Activated CD4-positive, alpha-beta T cell treated with anti-CD3 and anti-CD28 coated beads, Interleukin-2, amount 10 ng/mL, durations not matched to agents 24 days and 14 days (primary cell): ENCODE measurements around the gene EXOSC5. TPM values are rescaled to one million over a fixed set of nuclear protein-coding genes. Genes with fewer than 3 reads are reported as not detected.
"Not testable (repeated sequence)": the region's sequence is repeated elsewhere in the genome, so short reads cannot be mapped to it uniquely, and the experiment has no call there.

Source experiments
- DNase-seq: peaks from one replicate; pipeline ENCODE4 v3.0.0; 2022
- H3K27ac Mint-ChIP-seq: one replicate; pipeline ENCODE4 v1.8.0; 2022; ENCODE audit warnings: mild to moderate bottlenecking, mixed read lengths
- H3K27me3 Mint-ChIP-seq: one replicate; pipeline ENCODE4 v1.8.0; 2022; ENCODE audit warnings: mixed read lengths
- H3K36me3 Mint-ChIP-seq: one replicate; pipeline ENCODE4 v1.8.0; 2022; ENCODE audit warnings: low read depth, mild to moderate bottlenecking, mixed read lengths
- H3K4me1 Mint-ChIP-seq: one replicate; pipeline ENCODE4 v1.8.0; 2021; ENCODE audit warnings: mixed read lengths
- H3K4me3 Mint-ChIP-seq: one replicate; pipeline ENCODE4 v1.8.0; 2022; ENCODE audit warnings: mild to moderate bottlenecking, moderate library complexity, mixed read lengths
- H3K9me3 Mint-ChIP-seq: one replicate; pipeline ENCODE4 v1.8.0; 2021; ENCODE audit warnings: mixed read lengths
- intact Hi-C: fragments of 100-400 bp; cut with micrococcal nuclease; formaldehyde crosslinking; loops from one replicate; pipeline ENCODE4 v1.15.1; 2023
- total RNA-seq: library from RNA; stranded (reverse); gene quantifications from 2 replicates; pipeline ENCODE4 v1.2.3, GENCODE V29; 2022

The EXOSC5 gene
- total RNA-seq, 1 donor from 2014 or later = 69.2 TPM

DNA sequence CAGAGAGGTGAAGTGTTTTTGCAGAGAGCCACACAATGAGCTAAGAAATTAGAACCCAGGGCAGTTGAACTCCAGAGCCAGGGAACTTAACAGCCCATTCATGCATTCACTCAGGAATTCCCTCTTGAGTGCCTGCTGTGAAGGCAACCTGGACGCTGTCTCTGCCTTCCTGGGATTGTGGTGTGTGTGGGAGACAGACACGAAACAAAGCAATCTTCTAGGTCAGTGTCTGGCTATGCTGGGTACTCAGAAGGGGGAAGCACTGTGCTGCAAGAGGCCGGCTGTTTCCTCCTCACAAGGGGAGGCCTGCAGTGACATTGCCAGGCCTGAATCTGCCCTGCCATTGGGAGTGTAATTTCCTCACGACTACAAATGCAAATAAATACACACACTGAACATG, 10.1 kb upstream of the EXOSC5 start:
- no peak overlapping the region for H3K4me3 Mint-ChIP-seq
- intact Hi-C loops = no loop called here
- H3K9me3 Mint-ChIP-seq = no peaks in the 10 kb centered on the region
- H3K27me3 Mint-ChIP-seq = no peaks in the 10 kb centered on the region
- H3K27ac Mint-ChIP-seq = no peak overlapping the region
- H3K4me1 Mint-ChIP-seq = peaks cover 5% of the 10 kb centered on the region
- DNase-seq = no peak
- H3K36me3 Mint-ChIP-seq = peaks cover 3% of the 10 kb centered on the region

DNA sequence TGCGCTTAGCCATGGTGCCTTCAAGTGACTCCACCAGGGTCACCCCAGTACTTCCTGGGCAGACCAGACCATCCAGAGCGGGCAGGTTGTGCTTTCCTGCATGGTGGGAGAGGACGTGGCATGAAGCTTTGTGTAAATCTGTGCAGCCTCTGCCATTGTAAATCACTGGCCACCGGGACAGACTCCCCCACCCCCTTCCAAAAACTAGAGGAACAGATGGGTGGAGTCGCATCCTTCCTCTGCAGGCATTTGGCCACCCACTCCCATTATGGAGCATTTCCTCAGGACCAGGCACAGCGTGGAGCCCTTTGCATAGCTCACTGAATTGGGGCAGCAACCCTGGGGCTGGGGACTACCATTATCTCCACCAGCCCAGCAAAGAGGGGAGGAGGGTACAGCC, 8.6 kb upstream of the EXOSC5 start:
- no peak overlapping the region for H3K4me3 Mint-ChIP-seq
- no peak for DNase-seq
- no peaks in the 10 kb centered on the region for H3K9me3 Mint-ChIP-seq
- H3K27me3 Mint-ChIP-seq = no peaks in the 10 kb centered on the region
- peaks cover 9% of the 10 kb centered on the region for H3K4me1 Mint-ChIP-seq
- intact Hi-C loops = no loop called here
- H3K27ac Mint-ChIP-seq = no peak overlapping the region
- H3K36me3 Mint-ChIP-seq = no peaks in the 10 kb centered on the region

DNA sequence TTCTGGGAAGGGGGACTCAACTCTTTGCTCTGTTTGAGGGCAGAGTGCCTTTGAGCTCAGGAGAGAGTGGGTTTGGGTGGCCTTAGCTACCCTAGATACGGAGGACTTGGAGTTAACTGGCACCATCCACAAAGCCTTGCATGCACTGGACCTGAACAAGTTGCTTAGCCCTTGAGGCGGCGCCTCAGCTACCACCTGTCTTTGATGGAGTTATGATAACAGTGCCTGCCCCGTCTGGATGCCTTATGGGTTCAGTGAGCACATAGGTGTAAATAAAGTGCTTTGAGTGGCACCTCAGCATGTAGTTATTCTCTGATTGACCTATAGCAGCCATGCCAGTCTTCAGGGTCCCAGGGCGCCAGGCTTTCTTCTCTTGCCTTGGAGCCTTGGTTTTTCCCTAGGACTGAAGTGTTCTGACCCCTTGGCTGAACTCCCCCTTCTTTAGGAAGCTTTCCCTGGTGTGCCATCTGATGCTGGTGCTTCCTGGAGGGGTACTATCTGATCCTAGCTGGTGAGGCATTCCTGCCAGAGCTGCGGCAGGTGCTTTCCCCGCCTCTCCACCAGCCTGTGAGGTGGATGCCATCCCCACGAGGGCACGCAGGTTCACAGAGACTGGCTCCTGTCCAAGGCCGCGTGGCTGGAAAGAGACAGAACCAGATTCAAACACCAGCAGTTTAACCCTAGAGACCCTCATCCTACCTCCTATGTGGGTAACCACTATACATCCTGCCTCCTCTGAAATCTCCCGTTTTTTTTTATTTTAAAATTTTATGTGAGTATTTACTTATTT, 6.2 kb upstream of the EXOSC5 start:
- no peak for DNase-seq
- Mint-ChIP-seq H3K36me3 (no peaks in the 10 kb centered on the region), H3K4me3 (no peak overlapping the region), H3K27me3 (no peaks in the 10 kb centered on the region), H3K27ac (no peak overlapping the region), H3K4me1 (peaks cover 15% of the 10 kb centered on the region), H3K9me3 (no peaks in the 10 kb centered on the region)
- intact Hi-C loops = no loop called here

DNA sequence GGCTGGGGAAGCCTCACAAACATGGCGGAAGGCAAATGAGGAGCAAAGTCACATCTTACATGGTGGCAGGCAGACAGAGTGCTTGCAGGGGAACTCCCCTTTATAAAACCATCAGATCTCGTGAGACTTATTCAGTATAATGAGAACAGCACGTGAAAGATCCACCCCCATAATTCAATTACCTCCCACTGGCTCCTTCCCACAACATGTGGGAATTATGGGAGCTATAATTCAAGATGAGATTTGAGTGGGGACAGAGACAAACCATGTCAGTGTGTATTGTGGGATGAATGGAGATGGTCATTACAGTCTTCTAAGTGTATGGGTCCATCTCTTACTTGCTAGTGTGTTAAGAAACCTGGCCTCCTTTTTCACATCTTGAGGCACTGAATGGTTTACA, 4.9 kb upstream of the EXOSC5 start:
- Mint-ChIP-seq H3K27me3 (no peaks in the 10 kb centered on the region), H3K4me3 (no peak overlapping the region), H3K36me3 (peaks cover 5% of the 10 kb centered on the region), H3K4me1 (peaks cover 28% of the 10 kb centered on the region), H3K9me3 (no peaks in the 10 kb centered on the region), H3K27ac (no peak overlapping the region)
- intact Hi-C loops = no loop called here
- DNase-seq = no peak

DNA sequence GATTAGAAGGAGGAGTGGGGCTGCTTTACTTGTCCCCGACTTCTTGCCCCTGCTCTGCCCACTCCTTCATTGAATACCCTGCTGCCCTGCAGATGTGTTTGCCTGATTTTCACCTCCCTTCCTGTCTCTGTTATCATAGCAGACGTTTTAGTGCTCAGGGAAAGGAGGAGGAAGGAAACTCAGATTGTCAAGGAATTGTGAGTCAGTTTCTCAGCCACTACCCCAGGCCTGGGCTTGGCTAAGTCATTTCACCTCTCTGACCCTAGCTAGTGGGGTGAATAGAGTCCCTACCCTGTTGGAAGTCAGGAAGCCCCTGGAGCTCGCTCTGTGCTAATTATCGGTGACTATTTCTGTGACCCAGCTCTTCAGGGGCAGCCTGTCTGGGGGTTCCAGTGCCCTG, 4.3 kb upstream of the EXOSC5 start:
- intact Hi-C loops = no loop called here
- Mint-ChIP-seq H3K36me3 (peaks cover 6% of the 10 kb centered on the region), H3K27me3 (no peaks in the 10 kb centered on the region), H3K9me3 (no peaks in the 10 kb centered on the region), H3K4me3 (no peak overlapping the region), H3K27ac (no peak overlapping the region), H3K4me1 (peaks cover 29% of the 10 kb centered on the region)
- DNase-seq = no peak

DNA sequence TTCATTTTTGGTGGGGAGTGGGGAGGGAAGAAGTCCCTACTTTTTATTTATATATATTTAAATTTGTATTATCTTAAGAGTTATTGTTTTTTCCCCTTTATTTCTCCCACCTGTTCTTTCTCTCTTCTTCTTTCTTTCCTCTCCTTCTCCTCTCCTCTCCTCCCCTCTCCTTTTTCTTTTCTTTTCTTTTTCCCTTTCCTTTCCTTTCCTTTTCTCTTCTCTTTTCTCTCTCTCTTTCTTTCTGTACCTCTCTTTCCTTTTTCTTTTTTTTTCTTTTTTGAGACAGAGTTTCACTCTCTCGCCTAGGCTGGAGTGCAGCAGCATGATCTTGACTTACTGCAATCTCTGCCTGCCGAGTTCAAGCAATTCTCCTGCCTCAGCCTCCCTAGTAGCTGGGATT, 2.4 kb upstream of the EXOSC5 start:
- DNase-seq = no peak
- peak overlapping the region; percentile 53 for H3K27ac Mint-ChIP-seq
- peaks cover 15% of the 10 kb centered on the region for H3K36me3 Mint-ChIP-seq
- no peaks in the 10 kb centered on the region for H3K27me3 Mint-ChIP-seq
- H3K9me3 Mint-ChIP-seq = no peaks in the 10 kb centered on the region
- intact Hi-C loops = loop anchor here (5.0 kb wide), 1 partner anchor 787 kb away; no protein-coding TSS in a partner anchor
- H3K4me1 Mint-ChIP-seq = peaks cover 39% of the 10 kb centered on the region
- H3K4me3 Mint-ChIP-seq = peak overlapping the region; percentile 68

DNA sequence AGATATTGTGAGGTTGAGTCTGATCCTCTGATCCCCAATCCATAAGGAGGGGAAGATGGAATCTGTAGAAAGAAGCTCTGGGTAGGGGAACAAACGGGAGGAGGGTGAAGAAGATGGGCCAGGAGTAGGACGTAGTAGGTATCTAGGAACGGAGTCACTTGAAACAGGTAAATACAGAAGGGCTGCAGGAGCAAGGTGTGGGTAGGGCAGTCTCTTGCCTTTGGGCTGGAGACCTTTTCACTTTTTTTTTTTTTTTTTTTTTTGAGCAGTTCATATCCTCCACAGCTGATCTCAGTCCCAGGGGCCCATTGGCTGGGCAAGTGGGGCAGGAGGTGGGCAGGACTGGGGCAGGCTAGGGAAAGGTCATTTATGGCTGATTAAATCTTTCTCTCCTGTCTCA, 1.9 kb upstream of the EXOSC5 start:
- Mint-ChIP-seq H3K9me3 (no peaks in the 10 kb centered on the region), H3K4me3 (peak overlapping the region; percentile 99), H3K27me3 (no peaks in the 10 kb centered on the region), H3K36me3 (peaks cover 15% of the 10 kb centered on the region), H3K4me1 (peaks cover 39% of the 10 kb centered on the region), H3K27ac (no peak overlapping the region)
- DNase-seq = no peak
- intact Hi-C loops = loop anchor here (5.0 kb wide), 1 partner anchor 787 kb away; no protein-coding TSS in a partner anchor

DNA sequence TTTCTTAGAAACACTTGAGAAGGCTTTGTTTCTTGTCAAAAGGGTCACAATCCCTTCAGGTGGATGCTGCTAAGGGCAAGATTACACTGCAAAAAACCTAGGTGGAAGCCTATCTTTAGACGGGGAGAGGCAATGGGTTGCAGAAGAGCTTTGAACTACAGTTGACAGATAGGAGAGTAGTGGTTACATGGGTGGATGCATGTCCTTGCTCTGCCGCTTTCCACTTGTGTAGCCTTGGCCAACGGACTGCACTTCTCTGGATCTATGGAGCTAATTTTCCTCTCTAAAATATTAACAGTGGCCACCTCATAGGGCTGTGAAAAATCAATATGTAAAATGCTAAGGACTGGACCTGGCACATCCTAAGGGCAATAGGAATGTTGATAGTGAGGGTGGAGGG, 1.4 kb upstream of the EXOSC5 start:
- Mint-ChIP-seq H3K27ac (no peak overlapping the region), H3K9me3 (no peaks in the 10 kb centered on the region), H3K36me3 (peaks cover 15% of the 10 kb centered on the region), H3K4me3 (peak overlapping the region; percentile 99), H3K27me3 (no peaks in the 10 kb centered on the region), H3K4me1 (peaks cover 39% of the 10 kb centered on the region)
- intact Hi-C loops = loop anchor here (5.0 kb wide), 1 partner anchor 786 kb away; no protein-coding TSS in a partner anchor
- no peak for DNase-seq

DNA sequence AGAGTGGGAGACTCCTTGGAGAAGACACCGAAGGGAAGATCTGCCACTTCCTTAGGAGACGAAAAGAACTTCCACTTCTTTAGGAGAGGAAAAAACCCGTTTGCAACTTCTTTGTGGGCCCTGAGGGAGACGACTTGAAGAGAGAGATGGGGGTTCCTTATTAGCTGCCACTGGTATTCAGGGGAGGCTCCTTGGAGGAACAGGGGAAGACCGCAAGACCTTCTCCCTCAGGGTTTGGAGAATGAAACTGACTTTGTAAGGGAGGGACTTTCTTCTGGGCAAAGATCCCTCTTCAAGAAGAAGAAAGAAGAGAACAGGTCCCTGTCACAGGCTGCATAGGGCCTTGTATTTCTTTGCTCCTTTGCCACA, 875 bp upstream of the EXOSC5 start:
- Mint-ChIP-seq H3K4me3 (peak overlapping the region; percentile 99), H3K27me3 (no peaks in the 10 kb centered on the region), H3K36me3 (peaks cover 15% of the 10 kb centered on the region), H3K4me1 (peaks cover 39% of the 10 kb centered on the region), H3K27ac (peak overlapping the region; percentile 100), H3K9me3 (no peaks in the 10 kb centered on the region)
- intact Hi-C loops = loop anchor here (5.0 kb wide), 1 partner anchor 786 kb away; no protein-coding TSS in a partner anchor
- DNase-seq = no peak

DNA sequence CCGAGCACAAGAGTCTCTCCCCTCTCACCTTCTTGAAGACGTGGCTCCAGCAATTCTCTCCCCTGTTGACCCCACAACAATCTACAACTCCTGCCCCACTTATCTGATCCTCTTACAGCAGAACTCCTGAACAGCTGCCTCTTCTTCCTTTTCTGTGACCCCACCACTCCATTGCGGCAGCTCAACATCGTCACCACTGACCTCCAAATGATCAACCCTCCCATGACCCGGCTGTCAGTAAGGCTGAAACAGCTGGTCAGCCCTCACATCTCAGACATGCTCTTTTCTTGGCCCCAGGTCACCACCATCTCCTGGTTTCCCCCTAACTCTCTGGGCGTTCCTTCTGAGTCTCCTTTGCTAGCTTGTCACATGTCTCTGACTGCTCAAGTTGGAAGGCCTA, 1.8 kb downstream of the EXOSC5 start:
- H3K4me3 Mint-ChIP-seq = peak overlapping the region; percentile 99
- intact Hi-C loops = loop anchor here (5.0 kb wide), 1 partner anchor 783 kb away; no protein-coding TSS in a partner anchor
- no peak for DNase-seq
- peaks cover 36% of the 10 kb centered on the region for H3K4me1 Mint-ChIP-seq
- H3K27ac Mint-ChIP-seq = peak overlapping the region; percentile 10
- no peaks in the 10 kb centered on the region for H3K27me3 Mint-ChIP-seq
- H3K9me3 Mint-ChIP-seq = no peaks in the 10 kb centered on the region
- peaks cover 25% of the 10 kb centered on the region for H3K36me3 Mint-ChIP-seq

DNA sequence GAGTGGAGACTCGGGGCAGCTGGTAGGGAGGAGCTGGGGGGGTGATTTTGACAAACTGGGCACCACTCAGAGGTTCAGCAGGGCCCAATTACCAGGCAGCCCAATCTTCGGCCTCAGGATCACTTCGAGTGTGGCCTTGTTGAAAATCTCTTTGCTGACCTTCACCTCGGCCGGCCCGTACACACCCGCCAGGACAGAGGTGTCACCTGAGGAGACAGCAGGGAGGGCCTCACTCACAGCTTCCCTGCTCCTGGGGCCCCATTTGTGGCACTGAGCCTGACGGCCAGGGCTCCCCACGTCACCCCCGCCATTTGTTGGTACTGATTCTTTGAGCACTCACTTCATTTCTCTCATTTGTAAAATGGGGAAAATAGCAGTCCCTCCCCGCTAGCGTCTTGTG, 4.4 kb downstream of the EXOSC5 start:
- Mint-ChIP-seq H3K4me1 (peaks cover 19% of the 10 kb centered on the region), H3K27me3 (no peaks in the 10 kb centered on the region), H3K4me3 (no peak overlapping the region), H3K36me3 (peaks cover 32% of the 10 kb centered on the region), H3K9me3 (no peaks in the 10 kb centered on the region), H3K27ac (no peak overlapping the region)
- DNase-seq = no peak
- intact Hi-C loops = no loop called here

DNA sequence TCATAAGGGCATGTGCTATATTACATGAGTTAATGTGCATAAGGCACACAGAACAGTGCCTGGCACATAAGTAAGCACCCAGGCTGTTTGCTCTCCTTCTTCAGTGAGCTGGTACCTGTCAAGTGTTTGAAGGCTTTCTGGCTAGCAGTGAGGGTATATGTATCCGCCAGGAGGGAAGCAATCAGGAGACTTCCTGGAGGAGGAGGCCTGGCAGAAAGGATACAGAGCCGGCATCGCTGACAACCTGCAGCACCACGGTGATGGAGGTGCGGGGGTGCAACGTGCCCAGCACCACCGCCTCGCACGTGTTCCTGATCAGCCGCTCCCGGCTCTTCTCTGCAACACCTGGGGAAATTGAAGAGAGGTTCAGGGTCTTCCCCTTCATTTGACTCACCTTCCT, 5.5 kb downstream of the EXOSC5 start:
- Mint-ChIP-seq H3K36me3 (peaks cover 27% of the 10 kb centered on the region), H3K27ac (no peak overlapping the region)

DNA sequence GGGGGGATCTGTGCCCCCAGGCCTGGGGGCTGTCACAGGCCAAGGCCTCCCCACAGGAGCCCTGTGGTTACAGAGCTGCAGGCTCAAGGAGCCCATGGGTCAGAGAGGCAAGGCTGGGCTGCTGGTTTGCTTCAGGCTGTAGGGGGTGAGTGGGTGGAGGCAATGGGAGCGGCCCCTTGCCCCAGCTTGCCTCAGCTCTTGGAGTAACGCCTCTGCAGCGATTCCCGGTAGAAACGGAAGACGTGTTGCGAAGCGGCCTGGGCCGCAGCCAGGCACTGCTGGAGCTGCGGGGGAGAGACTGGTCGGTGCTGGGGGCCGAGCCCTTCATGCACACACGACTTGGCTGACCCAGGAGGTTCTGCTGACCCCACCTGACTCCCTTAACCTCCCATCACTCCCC, 10.7 kb downstream of the EXOSC5 start:
- H3K27ac Mint-ChIP-seq = no peak overlapping the region
- intact Hi-C loops = no loop called here
- no peak for DNase-seq

More for the DNA sequence above, 5.5 kb downstream of the EXOSC5 start:
- Mint-ChIP-seq H3K4me1 (peaks cover 11% of the 10 kb centered on the region), H3K27me3 (no peaks in the 10 kb centered on the region), H3K4me3 (no peak overlapping the region), H3K9me3 (no peaks in the 10 kb centered on the region)
- intact Hi-C loops = no loop called here
- no peak for DNase-seq

DNA sequence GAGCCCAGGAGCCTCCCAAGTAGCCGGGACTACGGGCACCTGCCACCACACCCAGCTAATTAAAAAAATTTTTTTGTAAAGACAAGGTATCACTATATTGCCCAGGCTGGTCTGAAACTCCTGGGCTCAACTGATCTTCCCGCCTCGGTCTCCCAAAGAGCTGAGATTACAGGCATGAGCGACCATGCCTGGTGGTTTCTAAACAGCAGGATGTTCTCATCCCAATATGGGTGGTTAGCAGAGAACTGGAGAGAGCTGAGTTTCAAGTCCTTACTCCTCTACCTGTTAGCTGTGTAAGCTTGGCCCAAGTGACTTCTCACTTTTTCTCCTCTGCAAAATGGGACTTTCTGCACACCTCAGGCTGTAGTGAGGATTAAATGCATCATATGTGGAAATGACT, 12.8 kb downstream of the EXOSC5 start:
- peaks cover 11% of the 10 kb centered on the region for H3K36me3 Mint-ChIP-seq
- H3K4me3 Mint-ChIP-seq = no peak overlapping the region
- H3K27ac Mint-ChIP-seq = no peak overlapping the region
- no peaks in the 10 kb centered on the region for H3K9me3 Mint-ChIP-seq
- no peaks in the 10 kb centered on the region for H3K27me3 Mint-ChIP-seq
- intact Hi-C loops = no loop called here
- no peaks in the 10 kb centered on the region for H3K4me1 Mint-ChIP-seq
- no peak for DNase-seq

More for the DNA sequence above, 10.7 kb downstream of the EXOSC5 start:
- H3K4me3 Mint-ChIP-seq = no peak overlapping the region
- H3K27me3 Mint-ChIP-seq = no peaks in the 10 kb centered on the region
- H3K36me3 Mint-ChIP-seq = peaks cover 23% of the 10 kb centered on the region
- H3K9me3 Mint-ChIP-seq = no peaks in the 10 kb centered on the region
- H3K4me1 Mint-ChIP-seq = no peaks in the 10 kb centered on the region

DNA sequence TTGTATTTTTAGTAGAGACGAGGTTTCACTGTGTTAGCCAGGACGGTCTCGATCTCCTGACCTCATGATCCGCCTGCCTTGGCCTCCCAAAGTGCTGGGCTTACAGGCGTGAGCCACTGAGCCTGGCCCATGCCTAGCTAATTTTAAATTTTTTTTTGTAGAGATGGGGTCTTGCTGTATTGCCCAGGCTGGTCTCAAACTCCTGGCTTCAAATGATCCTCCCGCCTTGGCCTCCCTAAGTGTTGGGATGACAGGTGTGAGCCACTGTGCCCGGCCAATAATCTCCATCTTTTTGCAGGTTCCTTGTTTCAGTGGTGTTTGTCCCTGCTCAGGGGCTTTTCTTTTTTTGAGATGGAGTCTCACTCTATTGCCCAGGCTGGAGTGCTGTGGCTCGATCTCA, 15.6 kb downstream of the EXOSC5 start:
- H3K4me1 Mint-ChIP-seq, intact Hi-C loops, H3K27me3 Mint-ChIP-seq, H3K4me3 Mint-ChIP-seq, DNase-seq, H3K9me3 Mint-ChIP-seq, H3K27ac Mint-ChIP-seq: not testable (repeated sequence)
- H3K36me3 Mint-ChIP-seq = peaks cover 16% of the 10 kb centered on the region
